ENCODE data around the gene LGI2.
"Not testable (repeated sequence)": the region's sequence is repeated elsewhere in the genome, so short reads cannot be mapped to it uniquely, and the experiment has no call there.

LGI2 gene

DNA sequence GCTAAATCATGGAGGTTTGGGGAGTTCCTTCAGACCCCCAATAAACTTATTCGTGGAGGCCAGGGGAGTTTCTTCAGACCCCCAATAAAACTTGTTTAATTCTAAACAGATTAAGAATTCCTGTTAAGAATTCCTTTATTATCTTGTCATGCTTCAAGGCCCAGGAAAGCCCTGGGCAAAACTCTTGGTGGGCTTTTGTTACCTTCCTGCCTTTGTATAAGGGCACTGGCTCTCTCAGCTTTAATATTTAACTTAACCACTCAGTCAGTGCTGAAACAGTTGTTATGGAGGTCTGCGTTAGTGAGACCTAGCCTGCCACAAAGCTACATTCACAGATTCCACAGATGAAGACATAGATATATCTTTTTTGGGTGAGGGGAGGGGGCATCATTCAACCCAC, 29.0 kb upstream of the LGI2 start:
- no peak for DNase-seq (ENCODE audit: low read depth)
- TF ChIP-seq POLR2A (IDR thresholded peaks at IDR 0.05; ENCODE audit: extremely low read depth, insufficient read length), result no peak
- TF ChIP-seq, protein P1, sequence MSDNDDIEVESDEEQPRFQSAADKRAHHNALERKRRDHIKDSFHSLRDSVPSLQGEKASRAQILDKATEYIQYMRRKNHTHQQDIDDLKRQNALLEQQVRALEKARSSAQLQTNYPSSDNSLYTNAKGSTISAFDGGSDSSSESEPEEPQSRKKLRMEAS (IDR thresholded peaks at IDR 0.05; ENCODE audit: low read depth, low read length), result no peak
- no peak for TF ChIP-seq MYC (IDR thresholded peaks at IDR 0.05; ENCODE audit: low read depth, low read length)
- TF ChIP-seq, protein P2, sequence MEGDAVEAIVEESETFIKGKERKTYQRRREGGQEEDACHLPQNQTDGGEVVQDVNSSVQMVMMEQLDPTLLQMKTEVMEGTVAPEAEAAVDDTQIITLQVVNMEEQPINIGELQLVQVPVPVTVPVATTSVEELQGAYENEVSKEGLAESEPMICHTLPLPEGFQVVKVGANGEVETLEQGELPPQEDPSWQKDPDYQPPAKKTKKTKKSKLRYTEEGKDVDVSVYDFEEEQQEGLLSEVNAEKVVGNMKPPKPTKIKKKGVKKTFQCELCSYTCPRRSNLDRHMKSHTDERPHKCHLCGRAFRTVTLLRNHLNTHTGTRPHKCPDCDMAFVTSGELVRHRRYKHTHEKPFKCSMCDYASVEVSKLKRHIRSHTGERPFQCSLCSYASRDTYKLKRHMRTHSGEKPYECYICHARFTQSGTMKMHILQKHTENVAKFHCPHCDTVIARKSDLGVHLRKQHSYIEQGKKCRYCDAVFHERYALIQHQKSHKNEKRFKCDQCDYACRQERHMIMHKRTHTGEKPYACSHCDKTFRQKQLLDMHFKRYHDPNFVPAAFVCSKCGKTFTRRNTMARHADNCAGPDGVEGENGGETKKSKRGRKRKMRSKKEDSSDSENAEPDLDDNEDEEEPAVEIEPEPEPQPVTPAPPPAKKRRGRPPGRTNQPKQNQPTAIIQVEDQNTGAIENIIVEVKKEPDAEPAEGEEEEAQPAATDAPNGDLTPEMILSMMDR (IDR thresholded peaks at IDR 0.05; ENCODE audit: low read depth, low read length), result no peak
- H3K4me3 ChIP-seq (ENCODE audit: low read depth, low read length), result no peak overlapping the region

DNA sequence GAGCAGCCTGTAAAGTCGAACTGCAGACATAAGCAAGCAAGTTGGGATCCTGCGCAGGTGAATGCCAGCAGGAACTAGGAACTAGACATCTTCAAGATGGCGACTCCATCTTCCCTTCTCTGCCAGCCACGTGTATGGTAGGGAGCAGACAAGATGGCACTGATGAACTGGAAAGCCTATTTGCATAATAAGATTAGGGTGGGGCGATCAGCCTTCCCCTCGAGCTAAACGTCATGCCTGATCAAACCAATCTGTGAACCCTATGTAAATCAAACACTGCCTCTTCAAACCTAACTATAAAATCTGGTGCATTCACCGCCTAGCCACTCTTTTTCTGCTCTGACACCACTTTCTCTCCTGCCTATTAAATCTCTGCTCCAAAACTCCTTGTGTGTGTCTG, 28.1 kb upstream of the LGI2 start:
- DNase-seq (ENCODE audit: low read depth), result no peak
- H3K4me3 ChIP-seq (ENCODE audit: low read depth, low read length), result no peak overlapping the region
- TF ChIP-seq MYC (IDR thresholded peaks at IDR 0.05; ENCODE audit: low read depth, low read length) (no peak), POLR2A (IDR thresholded peaks at IDR 0.05; ENCODE audit: extremely low read depth, insufficient read length) (no peak)
- TF ChIP-seq, protein P1 (IDR thresholded peaks at IDR 0.05; ENCODE audit: low read depth, low read length), result no peak
- TF ChIP-seq, protein P2 (IDR thresholded peaks at IDR 0.05; ENCODE audit: low read depth, low read length), result no peak

DNA sequence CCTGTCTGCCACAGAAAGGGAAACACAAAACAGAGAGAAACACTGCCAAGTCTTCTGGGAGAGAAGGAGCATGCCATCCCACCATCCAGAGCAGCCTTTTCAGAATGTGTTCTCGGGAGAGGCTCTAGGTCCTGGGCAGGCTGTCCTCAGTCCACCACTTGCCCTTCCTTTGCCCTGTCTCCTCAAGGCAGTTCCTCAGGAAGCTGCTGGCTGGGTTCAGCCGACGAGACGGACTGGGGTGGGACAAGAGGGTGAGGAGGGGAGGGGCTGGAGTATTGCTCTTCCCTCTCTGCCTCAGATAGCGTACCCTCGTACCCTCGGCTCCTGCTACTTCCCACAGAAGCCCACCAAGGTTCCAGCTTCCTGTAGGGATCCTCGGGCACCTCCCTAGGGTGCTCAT, 26.6 kb upstream of the LGI2 start:
- no peak for TF ChIP-seq MYC (IDR thresholded peaks at IDR 0.05; ENCODE audit: low read depth, low read length)
- TF ChIP-seq, protein P1 (IDR thresholded peaks at IDR 0.05; ENCODE audit: low read depth, low read length), result no peak
- no peak for DNase-seq (ENCODE audit: low read depth)

DNA sequence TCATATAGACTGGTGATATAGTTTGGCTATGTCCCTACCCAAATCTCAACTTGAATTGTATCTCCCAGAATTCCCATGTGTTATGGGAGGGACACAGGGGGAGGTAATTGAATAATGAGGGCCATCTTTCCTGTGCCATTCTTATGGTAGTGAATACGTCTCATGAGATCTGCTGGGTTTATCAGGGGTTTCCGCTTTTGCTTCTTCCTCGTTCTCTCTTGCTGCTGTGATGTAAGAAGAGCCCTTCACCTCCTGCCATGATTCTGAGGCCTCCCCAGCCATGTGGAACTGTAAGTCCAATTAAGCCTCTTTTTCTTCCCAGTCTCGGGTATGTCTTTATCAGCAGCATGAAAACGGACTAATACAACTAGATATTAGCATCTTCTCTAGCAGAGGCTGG, 21.3 kb upstream of the LGI2 start:
- DNase-seq (ENCODE audit: low read depth), result not testable (repeated sequence)

More for the DNA sequence above, 26.6 kb upstream of the LGI2 start:
- H3K4me3 ChIP-seq (ENCODE audit: low read depth, low read length), result no peak overlapping the region

DNA sequence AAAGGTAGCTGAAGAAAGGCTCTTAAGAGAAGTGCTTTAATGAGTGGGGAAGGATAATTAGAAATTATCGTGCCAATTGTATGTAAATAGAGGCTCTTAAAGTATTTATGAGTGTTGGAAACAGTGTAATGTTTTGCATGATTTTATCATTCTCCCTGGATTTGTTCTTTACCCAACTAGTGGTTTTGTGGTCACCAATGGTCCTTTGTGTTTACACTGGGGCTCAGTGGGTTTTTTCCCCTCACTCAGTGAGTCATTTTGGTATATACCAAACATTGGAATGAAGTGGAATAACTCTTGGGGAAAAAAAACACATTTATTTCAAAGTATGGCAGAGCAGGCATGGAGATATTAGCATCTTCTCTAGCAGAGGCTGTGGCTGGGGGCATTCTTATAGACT, 20.8 kb upstream of the LGI2 start:
- no peak overlapping the region for H3K4me3 ChIP-seq (ENCODE audit: low read depth, low read length)
- no peak for TF ChIP-seq POLR2A (IDR thresholded peaks at IDR 0.05; ENCODE audit: extremely low read depth, insufficient read length)
- TF ChIP-seq, protein P1 (IDR thresholded peaks at IDR 0.05; ENCODE audit: low read depth, low read length), result no peak
- TF ChIP-seq, protein P2 (IDR thresholded peaks at IDR 0.05; ENCODE audit: low read depth, low read length), result no peak
- TF ChIP-seq MYC (IDR thresholded peaks at IDR 0.05; ENCODE audit: low read depth, low read length), result no peak
- DNase-seq (ENCODE audit: low read depth), result peak; percentile 19

More for the DNA sequence above, 21.3 kb upstream of the LGI2 start:
- H3K4me3 ChIP-seq (ENCODE audit: low read depth, low read length), result not testable (repeated sequence)

DNA sequence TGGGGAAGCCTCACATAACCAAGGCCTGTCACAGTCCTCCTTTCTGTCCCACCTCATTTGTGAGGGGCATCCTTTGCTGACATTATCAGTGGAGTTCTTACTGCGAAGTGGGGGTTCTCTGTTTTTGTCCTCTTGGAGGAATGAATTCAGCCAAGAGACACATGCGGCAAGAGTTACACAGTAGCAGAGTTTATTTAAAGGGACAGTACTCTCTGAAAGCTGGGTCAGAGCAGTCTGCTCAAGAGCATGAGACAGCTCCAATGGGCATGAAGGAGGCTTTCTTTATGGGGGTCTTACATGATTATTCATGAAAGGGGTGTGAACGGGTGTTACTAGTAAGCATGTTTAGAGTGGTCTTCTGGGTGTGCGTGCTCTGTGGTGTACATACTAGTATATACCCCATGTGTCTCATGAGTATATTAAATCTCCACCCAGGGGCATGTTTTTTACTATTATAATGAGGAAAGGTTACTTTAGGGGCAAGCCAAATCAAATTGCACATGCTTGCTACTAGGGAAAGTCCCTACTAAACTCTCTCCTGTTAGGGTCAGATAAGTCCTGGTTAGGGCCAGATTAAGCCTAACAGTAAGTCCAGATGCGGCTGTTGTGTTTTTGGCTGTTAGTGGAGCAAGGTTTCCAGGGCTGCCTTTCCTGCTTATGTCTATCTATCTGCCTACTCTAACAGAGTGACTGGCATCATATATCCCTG, 19.8 kb upstream of the LGI2 start:
- TF ChIP-seq, protein P1 (IDR thresholded peaks at IDR 0.05; ENCODE audit: low read depth, low read length), result no peak
- no peak for TF ChIP-seq POLR2A (IDR thresholded peaks at IDR 0.05; ENCODE audit: extremely low read depth, insufficient read length)
- no peak for TF ChIP-seq MYC (IDR thresholded peaks at IDR 0.05; ENCODE audit: low read depth, low read length)
- TF ChIP-seq, protein P2 (IDR thresholded peaks at IDR 0.05; ENCODE audit: low read depth, low read length), result no peak
- no peak overlapping the region for H3K4me3 ChIP-seq (ENCODE audit: low read depth, low read length)
- DNase-seq (ENCODE audit: low read depth), result no peak

DNA sequence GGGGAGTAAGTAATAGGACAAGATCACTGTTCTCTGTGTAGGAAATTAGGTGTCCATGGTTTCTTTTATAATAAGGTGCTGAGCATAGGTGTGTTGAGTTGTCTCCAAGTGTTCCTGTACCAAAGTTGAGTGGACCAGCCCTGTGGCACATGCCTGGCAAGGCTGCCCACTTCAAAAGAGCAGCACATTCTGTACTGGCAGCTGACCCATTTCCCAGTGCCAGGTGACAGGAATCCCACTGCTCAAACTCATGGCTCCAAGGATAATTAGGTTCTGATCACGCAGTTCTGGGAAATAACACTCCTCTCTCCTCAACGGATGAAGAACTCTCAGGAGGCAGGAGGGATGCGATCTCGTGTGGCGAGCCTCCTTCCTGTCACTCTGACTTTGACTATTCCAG, 12.8 kb upstream of the LGI2 start:
- DNase-seq (ENCODE audit: low read depth), result no peak
- TF ChIP-seq, protein P1 (IDR thresholded peaks at IDR 0.05; ENCODE audit: low read depth, low read length), result no peak
- no peak for TF ChIP-seq POLR2A (IDR thresholded peaks at IDR 0.05; ENCODE audit: extremely low read depth, insufficient read length)
- no peak for TF ChIP-seq MYC (IDR thresholded peaks at IDR 0.05; ENCODE audit: low read depth, low read length)
- TF ChIP-seq, protein P2 (IDR thresholded peaks at IDR 0.05; ENCODE audit: low read depth, low read length), result no peak
- H3K4me3 ChIP-seq (ENCODE audit: low read depth, low read length), result no peak overlapping the region
